Uterus (tissue), 4 donors: ENCODE measurements around the gene ICA1L. TPM values are rescaled to one million over a fixed set of nuclear protein-coding genes. Genes with fewer than 3 reads are reported as not detected.

Experiments
- DNase-seq, 2 donors: peaks; one replicate each; pipeline ENCODE4 v3.0.0-alpha.2; 2019 to 2020
- H3K27ac ChIP-seq, 2 donors: fragments of 200-600 bp; sonication (generic); 1 replicate in 1 of 2; 2 replicates in 1 of 2; pipeline ENCODE4 v1.5.1; 2016 to 2018
- H3K27me3 ChIP-seq, 2 donors: fragments of 200-600 bp; sonication (generic); one replicate each; pipeline ENCODE4 v1.5.1; 2018 to 2019; ENCODE audit warnings: control low read depth in 1 of 2
- H3K36me3 ChIP-seq, 2 donors: fragments of 200-600 bp; sonication (generic); one replicate each; pipeline ENCODE4 v1.5.1; 2019; ENCODE audit warnings: control low read depth in 1 of 2
- H3K4me1 ChIP-seq, 2 donors: fragments of 200-600 bp; sonication (generic); one replicate each; pipeline ENCODE4 v1.5.1; 2018 to 2019; ENCODE audit warnings: control low read depth in 1 of 2
- H3K4me3 ChIP-seq, 2 donors: fragments of 200-600 bp; sonication (generic); 1 replicate in 1 of 2; 2 replicates in 1 of 2; pipeline ENCODE4 v1.5.1; 2018 to 2019; ENCODE audit warnings: mild to moderate bottlenecking in 1 of 2
- H3K9me3 ChIP-seq, 2 donors: fragments of 200-600 bp; sonication (generic); one replicate each; pipeline ENCODE4 v1.5.1; 2019; ENCODE audit warnings: control low read depth in 1 of 2
- CTCF ChIP-seq, 4 experiments: fragments of 200-600 bp in 2 of 4; fragments of 450-650 bp in 2 of 4; sonication (generic) in 2 of 4; IDR thresholded peaks; one replicate each; pipeline ENCODE4 v1.5.1; 2016 to 2019; ENCODE audit warnings: antibody characterized with exemption in 4 of 4, mild to moderate bottlenecking in 2 of 4, moderate library complexity in 1 of 4
- POLR2A ChIP-seq, 2 donors: fragments of 450-650 bp; IDR thresholded peaks; one replicate each; pipeline ENCODE4 v1.6.1; 2016; ENCODE audit warnings: antibody characterized with exemption in 2 of 2, mild to moderate bottlenecking in 1 of 2, moderate library complexity in 1 of 2
- intact Hi-C: fragments of 100-400 bp; cut with DNase I; formaldehyde crosslinking; loops from one replicate; pipeline ENCODE4 v1.15.1; 2023; ENCODE audit warnings: low total_unique reads
- total RNA-seq, 4 donors: library from RNA; depleted of rRNA in 3 of 4; stranded (reverse); fragments of >200 nt in 3 of 4; gene quantifications; one replicate each; pipeline versions ENCODE4 v1.1.0 to v1.2.4, GENCODE V29; 2014 to 2023
- donor health status: DM: yes; HTN: yes; CAD: no.

Gene ICA1L
- total RNA-seq, 4 donors from 2014 or later, result 10.0 to 56.8 (median 41.3) TPM

- no peak overlapping the region for H3K27ac ChIP-seq
- intact Hi-C loops, result no loop called here
- no peak for DNase-seq
- no peak overlapping the region for H3K4me3 ChIP-seq
- no peaks in the 10 kb centered on the region for H3K36me3 ChIP-seq
- peaks cover 0 to 3% of the 10 kb centered on the region in 2 donors for H3K9me3 ChIP-seq
- no peaks in the 10 kb centered on the region for H3K4me1 ChIP-seq
- TF ChIP-seq CTCF (IDR thresholded peaks at IDR 0.05) (no peak), POLR2A (IDR thresholded peaks at IDR 0.05) (no peak)
- no peaks in the 10 kb centered on the region for H3K27me3 ChIP-seq
Observed at GRCh38 chr2:202736826-202737225, 134.7 kb downstream of the ICA1L start.

- no peak for DNase-seq
- intact Hi-C loops, result no loop called here
- Histone ChIP-seq H3K36me3 (no peaks in the 10 kb centered on the region), H3K4me1 (no peaks in the 10 kb centered on the region), H3K4me3 (no peak overlapping the region), H3K9me3 (no peaks in the 10 kb centered on the region), H3K27ac (no peak overlapping the region), H3K27me3 (no peaks in the 10 kb centered on the region)
- no peak for TF ChIP-seq POLR2A (IDR thresholded peaks at IDR 0.05)
- TF ChIP-seq CTCF (IDR thresholded peaks at IDR 0.05), result no peak
Observed at GRCh38 chr2:202726070-202726469, 145.5 kb downstream of the ICA1L start.

GRCh38 chr2:202723746-202724145 is 147.8 kb downstream of the ICA1L start:
- no peaks in the 10 kb centered on the region for H3K4me1 ChIP-seq
- H3K36me3 ChIP-seq, result no peaks in the 10 kb centered on the region
- no peak for TF ChIP-seq POLR2A (IDR thresholded peaks at IDR 0.05)
- TF ChIP-seq CTCF (IDR thresholded peaks at IDR 0.05), result no peak
- no peak overlapping the region for H3K4me3 ChIP-seq
- intact Hi-C loops, result no loop called here
- H3K27ac ChIP-seq, result no peak overlapping the region
- no peaks in the 10 kb centered on the region for H3K27me3 ChIP-seq
- no peaks in the 10 kb centered on the region for H3K9me3 ChIP-seq
- no peak for DNase-seq

Other genes starting within 250 kb of the ICA1L start
- 10 to 100 TPM in 2 of 4 donors, 1 to 10 TPM in 1, under 1 TPM in 1; 0.26 to 14.0 (median 8.9) TPM for gene FAM117B, start 236.8 kb downstream of the ICA1L start, total RNA-seq
- 10 to 100 TPM in 2 of 4 donors, 1 to 10 TPM in 2; 2.9 to 31.0 (median 15.0) TPM for gene WDR12, start 39.9 kb upstream of the ICA1L start, total RNA-seq
- 10 to 100 TPM in 3 of 4 donors, 1 to 10 TPM in 1; 5.0 to 26.1 (median 24.0) TPM for gene CARF, start 40.5 kb upstream of the ICA1L start, total RNA-seq
- 100 to 1,000 TPM in 1 of 4 donors, 10 to 100 TPM in 3; 23.1 to 106 (median 41.8) TPM for gene NBEAL1, start 143.1 kb upstream of the ICA1L start, total RNA-seq